Endothelial cell (in vitro differentiated cells): ENCODE measurements around the gene PRR20D. TPM values are rescaled to one million over a fixed set of nuclear protein-coding genes. Genes with fewer than 3 reads are reported as not detected.

ENCODE experiments used
- DNase-seq: peaks from one replicate; pipeline ENCODE4 v3.0.0; 2021; ENCODE audit warnings: low spot score
- H3K27ac Mint-ChIP-seq: one replicate; pipeline ENCODE4 v1.8.0; 2021; ENCODE audit warnings: mixed read lengths, inconsistent platforms; ENCODE audit not compliant: unreplicated experiment
- H3K27me3 Mint-ChIP-seq: one replicate; pipeline ENCODE4 v1.8.0; 2021; ENCODE audit warnings: mild to moderate bottlenecking, moderate library complexity, mixed read lengths, inconsistent platforms; ENCODE audit not compliant: unreplicated experiment
- H3K36me3 Mint-ChIP-seq: one replicate; pipeline ENCODE4 v1.8.0; 2021; ENCODE audit warnings: mild to moderate bottlenecking, low read depth, mixed read lengths, inconsistent platforms; ENCODE audit not compliant: unreplicated experiment
- H3K4me1 Mint-ChIP-seq: one replicate; pipeline ENCODE4 v1.8.0; 2021; ENCODE audit warnings: mild to moderate bottlenecking, mixed read lengths, inconsistent platforms; ENCODE audit not compliant: unreplicated experiment
- H3K4me3 Mint-ChIP-seq: one replicate; pipeline ENCODE4 v1.8.0; 2021; ENCODE audit warnings: mild to moderate bottlenecking, mixed read lengths, inconsistent platforms; ENCODE audit not compliant: unreplicated experiment
- H3K9me3 Mint-ChIP-seq: one replicate; pipeline ENCODE4 v1.8.0; 2021; ENCODE audit warnings: mixed read lengths, inconsistent platforms; ENCODE audit not compliant: unreplicated experiment
- total RNA-seq: library from RNA; stranded (reverse); fragmentation: NEBNext Ultra II Directional; extraction: Animal tissue kit (Norgen Biotek cat#: 25700); gene quantifications from one replicate; pipeline ENCODE4 v1.2.1, GENCODE V29; 2021; ENCODE audit not compliant: unreplicated experiment
- TF ChIP-seq, protein P1 (sequence below): fragments of 200-600 bp; sonication (generic); IDR thresholded peaks from one replicate; pipeline ENCODE4 v1.5.0; 2021; ENCODE audit warnings: antibody characterized with exemption; ENCODE audit not compliant: unreplicated experiment

The PRR20D gene
- total RNA-seq, 1 donor from 2014 or later, result not detected

DNA sequence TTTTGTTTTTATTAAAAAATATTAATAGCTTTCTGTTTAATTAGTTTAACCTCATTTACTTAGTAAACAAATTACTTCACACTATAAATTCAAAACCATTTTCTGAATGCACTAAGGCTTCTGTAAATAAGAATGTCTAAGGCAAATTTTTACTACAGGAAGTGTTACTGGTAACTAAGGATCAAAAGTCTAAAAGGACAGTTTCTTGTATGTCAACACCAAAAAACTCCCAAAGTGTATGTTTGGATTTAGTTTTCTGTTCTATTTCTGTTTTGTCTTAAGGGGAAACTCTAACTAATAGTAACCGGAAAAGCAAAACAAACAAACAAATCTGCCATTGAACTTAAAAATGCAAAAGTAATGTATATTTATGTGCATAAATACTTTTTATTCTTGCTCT is 31.2 kb downstream of the PRR20D start:
- Mint-ChIP-seq H3K27me3 (no peaks in the 10 kb centered on the region), H3K9me3 (no peaks in the 10 kb centered on the region), H3K4me3 (no peak overlapping the region), H3K36me3 (no peaks in the 10 kb centered on the region), H3K4me1 (no peaks in the 10 kb centered on the region), H3K27ac (no peak overlapping the region)
- DNase-seq, result no peak
- TF ChIP-seq, protein P1, sequence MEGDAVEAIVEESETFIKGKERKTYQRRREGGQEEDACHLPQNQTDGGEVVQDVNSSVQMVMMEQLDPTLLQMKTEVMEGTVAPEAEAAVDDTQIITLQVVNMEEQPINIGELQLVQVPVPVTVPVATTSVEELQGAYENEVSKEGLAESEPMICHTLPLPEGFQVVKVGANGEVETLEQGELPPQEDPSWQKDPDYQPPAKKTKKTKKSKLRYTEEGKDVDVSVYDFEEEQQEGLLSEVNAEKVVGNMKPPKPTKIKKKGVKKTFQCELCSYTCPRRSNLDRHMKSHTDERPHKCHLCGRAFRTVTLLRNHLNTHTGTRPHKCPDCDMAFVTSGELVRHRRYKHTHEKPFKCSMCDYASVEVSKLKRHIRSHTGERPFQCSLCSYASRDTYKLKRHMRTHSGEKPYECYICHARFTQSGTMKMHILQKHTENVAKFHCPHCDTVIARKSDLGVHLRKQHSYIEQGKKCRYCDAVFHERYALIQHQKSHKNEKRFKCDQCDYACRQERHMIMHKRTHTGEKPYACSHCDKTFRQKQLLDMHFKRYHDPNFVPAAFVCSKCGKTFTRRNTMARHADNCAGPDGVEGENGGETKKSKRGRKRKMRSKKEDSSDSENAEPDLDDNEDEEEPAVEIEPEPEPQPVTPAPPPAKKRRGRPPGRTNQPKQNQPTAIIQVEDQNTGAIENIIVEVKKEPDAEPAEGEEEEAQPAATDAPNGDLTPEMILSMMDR, result no peak

DNA sequence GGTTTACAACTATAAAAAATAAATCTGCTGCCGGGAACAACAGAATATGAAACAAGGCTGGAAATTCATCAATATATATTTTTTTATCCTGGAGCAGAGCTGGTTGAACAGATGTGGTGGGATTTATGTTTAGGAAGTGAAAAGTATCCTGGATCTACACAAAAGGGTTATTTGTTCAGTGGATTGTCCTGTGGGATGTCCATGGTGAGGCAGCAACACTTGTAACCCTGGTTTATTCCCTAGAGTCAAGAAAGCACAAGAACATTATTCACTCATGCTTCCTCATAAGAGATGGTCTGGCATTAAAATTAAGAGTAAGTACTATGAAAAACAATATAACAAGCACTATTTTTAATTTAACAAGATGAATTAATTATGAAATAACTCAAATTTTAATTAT is 52.6 kb downstream of the PRR20D start:
- no peaks in the 10 kb centered on the region for H3K36me3 Mint-ChIP-seq
- no peaks in the 10 kb centered on the region for H3K27me3 Mint-ChIP-seq
- H3K4me1 Mint-ChIP-seq, result no peaks in the 10 kb centered on the region
- no peaks in the 10 kb centered on the region for H3K9me3 Mint-ChIP-seq
- no peak overlapping the region for H3K27ac Mint-ChIP-seq
- TF ChIP-seq, protein P1, result no peak
- H3K4me3 Mint-ChIP-seq, result no peak overlapping the region
- DNase-seq, result no peak

Other genes starting within 250 kb of the PRR20D start
- not detected for gene PRR20A, start 19.7 kb upstream of the PRR20D start, total RNA-seq
- not detected for gene PRR20B, start 13.1 kb upstream of the PRR20D start, total RNA-seq
- not detected for gene PRR20C, start 6.6 kb upstream of the PRR20D start, total RNA-seq
- not detected for gene PRR20E, start 6.6 kb downstream of the PRR20D start, total RNA-seq